IMR-90 (cell line): ENCODE data around the gene FGF3. TPM values are rescaled to one million over a fixed set of nuclear protein-coding genes. Genes with fewer than 3 reads are reported as not detected.

ENCODE experiments used
- ATAC-seq: fragments of 200-7000 bp; cut with Tn5 transposase; 2 replicates; pipeline ENCODE4 v1.9.1; 2020; ENCODE audit warnings: low read depth, mild to moderate bottlenecking, moderate library complexity
- BruUV-seq: library from RNA; stranded (reverse); fragments of 400-500 nt; replicated peaks from 2 replicates; lab custom pipeline; 2021; lab: Mats Ljungman, UMichigan
- CTCF ChIA-PET: fragments of 300-600 bp; formaldehyde crosslinking; extraction: SDS; loops from one replicate; lab custom pipeline; 2021; ENCODE audit warnings: antibody characterized with exemption; lab: Yijun Ruan, JAX
- POLR2A ChIA-PET: fragments of 300-600 bp; sonication (Branson Sonifier 250); formaldehyde crosslinking; loops from one replicate; lab custom pipeline; 2022; ENCODE audit warnings: antibody characterized with exemption; ENCODE audit not compliant: unreplicated experiment; lab: Charles Lee
- DNase-seq: peaks from one replicate; pipeline ENCODE4 v3.0.0; 2013
- H2AFZ ChIP-seq: replicated peaks from 2 replicates; pipeline ENCODE3; 2013; ENCODE audit warnings: low read length, mild to moderate bottlenecking; ENCODE audit not compliant: poor library complexity
- H2AK5ac ChIP-seq: 2 replicates; pipeline ENCODE4 v1.6.1; 2013; ENCODE audit warnings: low read depth, low read length, inconsistent platforms
- H2AK9ac ChIP-seq: replicated peaks from 2 replicates; pipeline ENCODE3; 2013; ENCODE audit warnings: mild to moderate bottlenecking, low read depth, low read length, moderate library complexity; ENCODE audit not compliant: poor library complexity
- H2BK120ac ChIP-seq: 2 replicates; pipeline ENCODE4 v1.6.1; 2013; ENCODE audit warnings: low read depth, low read length, inconsistent platforms
- H2BK15ac ChIP-seq: 3 replicates; pipeline ENCODE4 v1.6.1; 2013; ENCODE audit warnings: low read depth, low read length, inconsistent platforms
- H2BK20ac ChIP-seq: 2 replicates; pipeline ENCODE4 v1.6.1; 2013; ENCODE audit warnings: low read depth, mild to moderate bottlenecking, inconsistent platforms, low read length, moderate library complexity
- H2BK5ac ChIP-seq: 2 replicates; pipeline ENCODE4 v1.6.1; 2013; ENCODE audit warnings: mild to moderate bottlenecking, low read depth, low read length, inconsistent platforms; ENCODE audit not compliant: poor library complexity, severe bottlenecking
- H3K14ac ChIP-seq: replicated peaks from 2 replicates; pipeline ENCODE4 v1.6.1; 2013; ENCODE audit warnings: low read depth, low read length, inconsistent platforms
- H3K18ac ChIP-seq: 2 replicates; pipeline ENCODE4 v1.6.1; 2013; ENCODE audit warnings: low read depth, low read length, control low read depth
- H3K23ac ChIP-seq: 2 replicates; pipeline ENCODE4 v1.6.1; 2013; ENCODE audit warnings: low read depth, low read length, inconsistent platforms
- H3K27ac ChIP-seq: 2 replicates; pipeline ENCODE4 v1.5.1; 2013; ENCODE audit warnings: mild to moderate bottlenecking, control low read depth, low read length; ENCODE audit not compliant: insufficient read depth
- H3K27me3 ChIP-seq: 2 replicates; pipeline ENCODE4 v1.6.1; 2013; ENCODE audit warnings: low read length; ENCODE audit not compliant: control insufficient read depth, insufficient read depth
- H3K36me3 ChIP-seq: 2 replicates; pipeline ENCODE4 v1.6.1; 2013; ENCODE audit warnings: low read length, mixed read lengths; ENCODE audit not compliant: control insufficient read depth, insufficient read depth
- H3K4ac ChIP-seq: 2 replicates; pipeline ENCODE4 v1.6.1; 2013; ENCODE audit warnings: low read depth, low read length, inconsistent platforms
- H3K4me1 ChIP-seq: 2 replicates; pipeline ENCODE4 v1.6.1; 2013; ENCODE audit warnings: low read length, mixed read lengths; ENCODE audit not compliant: control insufficient read depth, insufficient read depth
- H3K4me2 ChIP-seq: 2 replicates; pipeline ENCODE4 v1.6.1; 2013; ENCODE audit warnings: low read depth, mild to moderate bottlenecking, control low read depth, low read length, moderate library complexity
- H3K4me3 ChIP-seq: 2 replicates; pipeline ENCODE4 v1.5.1; 2013; ENCODE audit warnings: low read depth, mild to moderate bottlenecking, control low read depth, low read length, moderate library complexity; ENCODE audit not compliant: insufficient read depth
- H3K56ac ChIP-seq: 2 replicates; pipeline ENCODE4 v1.6.1; 2013; ENCODE audit warnings: low read length, inconsistent platforms; ENCODE audit not compliant: insufficient read depth; ENCODE audit errors: extremely low read depth
- H3K79me1 ChIP-seq, 2 experiments: 2 replicates each; pipeline ENCODE4 v1.6.1; 2013; ENCODE audit warnings: low read length in 2 of 2, inconsistent platforms in 1 of 2, low read depth in 1 of 2
- H3K9ac ChIP-seq: 2 replicates; pipeline ENCODE4 v1.6.1; 2013; ENCODE audit warnings: low read depth, low read length, control low read depth
- H3K9me1 ChIP-seq: 2 replicates; pipeline ENCODE4 v1.6.1; 2013; ENCODE audit warnings: low read length, inconsistent platforms; ENCODE audit not compliant: insufficient read depth
- H3K9me3 ChIP-seq: 2 replicates; pipeline ENCODE4 v1.6.1; 2013; ENCODE audit warnings: low read length; ENCODE audit not compliant: control insufficient read depth, insufficient read depth
- H4K20me1 ChIP-seq: 2 replicates; pipeline ENCODE4 v1.6.1; 2013; ENCODE audit warnings: low read length, inconsistent platforms; ENCODE audit not compliant: insufficient read depth
- H4K5ac ChIP-seq: 2 replicates; pipeline ENCODE4 v1.6.1; 2013; ENCODE audit warnings: mild to moderate bottlenecking, low read depth, low read length, control low read depth
- H4K8ac ChIP-seq, 2 experiments: 2 replicates each; pipeline ENCODE4 v1.6.1; 2013; ENCODE audit warnings: low read depth in 2 of 2, low read length in 2 of 2, control low read depth in 1 of 2, inconsistent platforms in 1 of 2
- H4K91ac ChIP-seq: 2 replicates; pipeline ENCODE4 v1.6.1; 2013; ENCODE audit warnings: low read depth, low read length, inconsistent platforms; ENCODE audit not compliant: insufficient read depth
- CHD1 ChIP-seq: IDR thresholded peaks from 2 replicates; pipeline ENCODE4 v1.6.1; 2012; ENCODE audit warnings: low read depth, low read length, improper control_type of control experiment
- MXI1 ChIP-seq: IDR thresholded peaks from 2 replicates; pipeline ENCODE4 v1.6.1; 2012; ENCODE audit warnings: low read depth, mild to moderate bottlenecking, low read length, moderate library complexity, borderline replicate concordance
- POLR2A ChIP-seq: IDR thresholded peaks from 2 replicates; pipeline ENCODE4 v1.6.1; 2012; ENCODE audit warnings: mild to moderate bottlenecking, low read depth, low read length
- RCOR1 ChIP-seq: IDR thresholded peaks from 2 replicates; pipeline ENCODE4 v1.6.1; 2012; ENCODE audit warnings: mild to moderate bottlenecking, low read length, improper control_type of control experiment; ENCODE audit not compliant: insufficient replicate concordance
- RFX5 ChIP-seq: IDR thresholded peaks from 2 replicates; pipeline ENCODE4 v1.8.0; 2012; ENCODE audit warnings: low read depth, mild to moderate bottlenecking, low read length, moderate library complexity
- WGBS, 2 experiments: methylation state at CpG; one replicate each; pipeline versions ENCODE4 v1.1.5 to v1.1.7; 2013; ENCODE audit warnings: missing lambda C conversion rate in 2 of 2; ENCODE audit not compliant: insufficient read length in 1 of 2; ENCODE audit errors: extremely low coverage in 2 of 2; 5-methylcytosine and 5-hydroxymethylcytosine counted together
- dilution Hi-C: fragments of 300-500 bp; cut with HindIII; formaldehyde crosslinking; loops from one replicate; pipeline ENCODE4 v1.14.3; 2018; ENCODE audit warnings: low sequenced_read_pairs; ENCODE audit not compliant: unreplicated experiment
- in situ Hi-C: fragments of 300-500 bp; cut with MboI; formaldehyde crosslinking; loops from 3 replicates; pipeline ENCODE4 v1.14.3; 2019; ENCODE audit warnings: low sequenced_read_pairs, inconsistent platforms, mixed read lengths
- intact Hi-C: fragments of 100-400 bp; cut with micrococcal nuclease; formaldehyde crosslinking; loops from 2 replicates; pipeline ENCODE4 v1.10.0; 2022
- polyA plus RNA-seq, 3 experiments: library from polyadenylated mRNA; depleted of rRNA; stranded (reverse); fragments of >200 nt; gene quantifications; 2 replicates each; pipeline ENCODE4 v1.2.3, GENCODE V29; 2012; ENCODE audit warnings: low replicate concordance in 1 of 3
- total RNA-seq: library from RNA; depleted of rRNA; stranded (reverse); fragments of >200 nt; gene quantifications from 2 replicates; pipeline ENCODE4 v1.2.3, GENCODE V29; 2012
- TF ChIP-seq, protein P1 (sequence below): conservative IDR thresholded peaks from 2 replicates; pipeline ENCODE4 v1.5.1; 2012; ENCODE audit warnings: mild to moderate bottlenecking, low read depth, low read length, improper control_type of control experiment
- TF ChIP-seq, protein P2 (sequence below): fragments of 150-350 bp; IDR thresholded peaks from 2 replicates; pipeline ENCODE4 v1.6.1; 2017; ENCODE audit warnings: mild to moderate bottlenecking, antibody characterized with exemption, low read length, low read depth

The FGF3 gene
- total and polyA plus RNA-seq, 2 of the 4 experiments (the other 2 are of a cell fraction), result not detected

DNA sequence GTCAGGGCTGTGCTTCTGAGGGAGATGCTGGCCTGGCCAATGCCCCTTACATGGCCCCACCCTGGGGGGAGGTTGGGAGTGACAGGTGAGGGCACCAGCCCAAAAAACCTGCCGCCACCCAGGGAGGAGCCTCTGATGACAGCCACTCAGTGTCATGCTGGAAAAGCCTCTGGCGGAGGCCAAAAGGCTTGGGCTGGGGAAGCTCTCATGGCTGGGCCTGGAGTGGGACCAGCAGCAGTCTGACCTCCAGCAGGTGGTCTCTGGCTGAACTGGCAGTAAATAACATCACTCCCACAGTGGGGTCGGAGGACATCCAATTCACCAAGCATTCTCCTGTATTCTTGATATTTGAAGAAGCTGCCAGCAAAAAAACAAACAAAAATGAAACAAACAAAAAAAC is 20.1 kb downstream of the FGF3 start:
- no peak for TF ChIP-seq POLR2A
- no peak for TF ChIP-seq CHD1
- TF ChIP-seq, protein P1, sequence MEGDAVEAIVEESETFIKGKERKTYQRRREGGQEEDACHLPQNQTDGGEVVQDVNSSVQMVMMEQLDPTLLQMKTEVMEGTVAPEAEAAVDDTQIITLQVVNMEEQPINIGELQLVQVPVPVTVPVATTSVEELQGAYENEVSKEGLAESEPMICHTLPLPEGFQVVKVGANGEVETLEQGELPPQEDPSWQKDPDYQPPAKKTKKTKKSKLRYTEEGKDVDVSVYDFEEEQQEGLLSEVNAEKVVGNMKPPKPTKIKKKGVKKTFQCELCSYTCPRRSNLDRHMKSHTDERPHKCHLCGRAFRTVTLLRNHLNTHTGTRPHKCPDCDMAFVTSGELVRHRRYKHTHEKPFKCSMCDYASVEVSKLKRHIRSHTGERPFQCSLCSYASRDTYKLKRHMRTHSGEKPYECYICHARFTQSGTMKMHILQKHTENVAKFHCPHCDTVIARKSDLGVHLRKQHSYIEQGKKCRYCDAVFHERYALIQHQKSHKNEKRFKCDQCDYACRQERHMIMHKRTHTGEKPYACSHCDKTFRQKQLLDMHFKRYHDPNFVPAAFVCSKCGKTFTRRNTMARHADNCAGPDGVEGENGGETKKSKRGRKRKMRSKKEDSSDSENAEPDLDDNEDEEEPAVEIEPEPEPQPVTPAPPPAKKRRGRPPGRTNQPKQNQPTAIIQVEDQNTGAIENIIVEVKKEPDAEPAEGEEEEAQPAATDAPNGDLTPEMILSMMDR, result no peak
- TF ChIP-seq, protein P2, sequence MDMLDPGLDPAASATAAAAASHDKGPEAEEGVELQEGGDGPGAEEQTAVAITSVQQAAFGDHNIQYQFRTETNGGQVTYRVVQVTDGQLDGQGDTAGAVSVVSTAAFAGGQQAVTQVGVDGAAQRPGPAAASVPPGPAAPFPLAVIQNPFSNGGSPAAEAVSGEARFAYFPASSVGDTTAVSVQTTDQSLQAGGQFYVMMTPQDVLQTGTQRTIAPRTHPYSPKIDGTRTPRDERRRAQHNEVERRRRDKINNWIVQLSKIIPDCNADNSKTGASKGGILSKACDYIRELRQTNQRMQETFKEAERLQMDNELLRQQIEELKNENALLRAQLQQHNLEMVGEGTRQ, result no peak
- no peak for TF ChIP-seq RCOR1
- no peak for TF ChIP-seq RFX5
- no peak for TF ChIP-seq MXI1
- dilution Hi-C loops, result no loop called here

More for the DNA sequence above, 20.1 kb downstream of the FGF3 start:
- Histone ChIP-seq H3K23ac (no peak overlapping the region), H2BK15ac (no peak overlapping the region), H3K36me3 (no peaks in the 10 kb centered on the region), H3K79me1 (no peaks in the 10 kb centered on the region), H3K4me1 (no peaks in the 10 kb centered on the region), H4K8ac (no peak overlapping the region), H3K56ac (no peak overlapping the region), H2AK5ac (no peak overlapping the region), H3K9me1 (no peaks in the 10 kb centered on the region), H2BK5ac (no peak overlapping the region), H3K27me3 (peaks cover 24% of the 10 kb centered on the region), H3K27ac (no peak overlapping the region), H3K14ac (no peak overlapping the region), H3K9me3 (peaks cover 3% of the 10 kb centered on the region; the same call in 1 of the 2 replicates), H3K4me2 (no peak overlapping the region), H2BK120ac (no peak overlapping the region), H3K9ac (no peak overlapping the region), H4K91ac (no peak overlapping the region), H3K4ac (no peak overlapping the region), H3K4me3 (no peak overlapping the region), H2AK9ac (no peak overlapping the region), H2BK20ac (no peak overlapping the region), H4K5ac (no peak overlapping the region), H2AFZ (no peak overlapping the region), H3K18ac (no peak overlapping the region), H4K20me1 (no peaks in the 10 kb centered on the region)
- in situ Hi-C loops, result no loop called here
- DNase-seq (no peak), ATAC-seq (no peak)
- ChIA-PET CTCF (interaction anchor here (0.7 kb wide), 1 partner anchor 84 kb away, joined by 3 read pairs; no protein-coding TSS in a partner anchor), POLR2A (no interaction called here)
- no CpG with 5 or more reads among the region's 3 CpGs for WGBS, 2 experiments
- intact Hi-C loops, result no loop called here
- no TSS peak for BruUV-seq
